CD4-positive, alpha-beta T cell treated with Interferon gamma for 1 hour (primary cell): ENCODE results near the gene IMP4.

Experiments
- DNase-seq: peaks from one replicate; pipeline ENCODE4 v3.0.0-alpha.2; 2020

The IMP4 gene

DNA sequence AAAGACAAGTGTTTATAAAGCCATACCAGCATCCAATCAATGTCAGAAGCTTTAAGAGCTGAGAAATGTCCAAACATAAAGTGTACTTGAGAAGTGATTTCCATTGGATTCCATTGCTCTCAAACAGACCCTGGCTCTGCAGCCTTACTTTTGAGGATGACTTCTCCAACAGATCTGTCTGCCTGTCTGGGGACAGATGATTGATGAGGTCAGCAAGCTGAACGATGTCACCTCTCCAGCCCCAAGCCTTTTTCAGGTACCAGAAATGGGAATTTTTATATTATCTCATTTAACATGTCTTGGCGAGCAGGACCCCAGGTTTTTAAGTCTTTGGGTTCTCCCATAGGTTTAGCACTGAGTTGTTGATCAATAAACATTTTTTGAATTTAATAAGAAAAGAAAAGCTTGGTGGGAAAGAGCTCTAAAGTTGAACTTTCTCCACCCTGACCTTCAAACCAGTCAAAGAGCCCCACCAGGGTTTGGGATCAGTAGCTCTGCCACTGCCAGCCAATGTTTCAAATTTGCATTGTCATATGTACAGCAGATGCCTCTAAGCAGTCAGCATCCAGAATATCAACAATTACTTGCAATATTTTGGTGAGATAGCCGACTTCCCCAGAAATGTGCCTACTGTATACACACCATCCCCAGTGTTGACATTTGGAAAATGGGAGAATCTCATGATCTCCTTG is 35.7 kb downstream of the IMP4 start:
- no peak for DNase-seq

DNA sequence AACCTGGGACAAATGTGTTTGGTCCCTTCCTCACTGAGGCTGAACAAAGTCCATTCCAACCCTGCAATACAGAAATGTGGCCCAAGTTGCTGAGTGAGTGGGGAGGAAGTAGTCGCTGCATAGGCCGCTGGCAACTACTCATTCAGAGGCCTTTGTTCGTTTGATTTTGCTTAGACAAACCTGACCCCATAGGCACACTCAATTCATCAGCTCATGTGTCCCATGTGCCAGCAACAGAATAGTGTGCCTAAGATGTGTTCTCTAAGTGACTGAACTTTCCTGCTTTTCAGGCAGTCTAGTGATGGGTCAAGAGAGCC is 36.2 kb downstream of the IMP4 start:
- no peak for DNase-seq

DNA sequence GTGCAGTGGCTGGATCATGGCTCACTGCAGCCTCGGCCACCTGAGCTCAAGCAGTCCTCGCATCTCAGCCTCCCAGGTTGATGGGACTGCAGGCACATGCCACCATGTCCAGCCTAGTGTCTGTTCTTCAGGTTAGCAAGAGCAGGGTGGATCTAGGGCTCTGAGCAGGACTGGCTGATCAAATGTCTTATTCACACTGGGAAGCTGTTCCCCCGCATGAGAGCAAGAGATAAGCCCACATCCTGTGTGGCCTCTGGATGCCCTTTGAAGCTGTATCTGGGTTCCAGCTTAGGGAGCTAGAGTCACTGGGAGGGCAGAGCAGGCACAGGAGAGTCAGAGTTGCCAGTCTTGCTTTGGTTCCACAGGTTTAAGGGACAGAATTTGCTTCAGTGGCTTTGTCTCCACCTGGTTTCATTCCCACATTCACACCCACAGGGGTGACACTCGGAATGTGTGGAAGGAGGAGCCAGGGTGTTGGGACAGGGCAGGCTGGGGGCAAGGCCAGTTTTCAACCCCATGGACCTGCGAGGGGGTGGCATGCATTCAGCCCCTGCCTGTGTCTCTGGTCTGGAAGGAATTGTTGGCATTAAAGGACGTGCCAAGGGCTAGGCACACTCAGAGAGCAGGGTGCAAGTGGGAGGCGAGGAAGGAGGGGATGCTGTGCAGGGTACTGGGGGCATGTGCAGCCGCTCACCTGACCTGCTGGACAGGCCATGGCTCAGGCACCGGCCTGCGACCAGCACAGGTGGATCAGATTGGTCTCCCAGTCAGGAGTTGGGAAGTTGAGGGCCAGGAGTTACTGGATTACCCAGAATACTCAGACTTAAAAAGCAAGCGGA is 37.6 kb downstream of the IMP4 start:
- no peak for DNase-seq

DNA sequence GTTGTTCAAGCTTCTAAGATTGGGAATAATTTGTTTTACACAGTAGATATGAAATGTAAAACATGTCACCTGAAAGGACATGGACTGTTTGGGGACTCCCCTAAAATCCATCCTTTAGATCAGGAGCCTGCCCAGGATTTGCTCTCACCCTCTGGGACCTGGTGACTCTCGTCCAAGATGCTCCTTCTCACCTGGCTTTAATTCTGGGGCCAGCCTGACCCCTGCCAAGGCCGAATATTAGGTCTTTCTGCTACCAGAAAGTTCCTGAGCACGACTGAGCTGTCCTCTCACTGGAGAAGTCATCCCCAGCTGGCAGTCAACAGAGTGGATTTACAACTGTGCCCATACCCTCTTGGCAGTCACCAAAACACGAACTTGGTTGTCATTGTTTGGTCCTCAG is 38.4 kb downstream of the IMP4 start:
- no peak for DNase-seq

DNA sequence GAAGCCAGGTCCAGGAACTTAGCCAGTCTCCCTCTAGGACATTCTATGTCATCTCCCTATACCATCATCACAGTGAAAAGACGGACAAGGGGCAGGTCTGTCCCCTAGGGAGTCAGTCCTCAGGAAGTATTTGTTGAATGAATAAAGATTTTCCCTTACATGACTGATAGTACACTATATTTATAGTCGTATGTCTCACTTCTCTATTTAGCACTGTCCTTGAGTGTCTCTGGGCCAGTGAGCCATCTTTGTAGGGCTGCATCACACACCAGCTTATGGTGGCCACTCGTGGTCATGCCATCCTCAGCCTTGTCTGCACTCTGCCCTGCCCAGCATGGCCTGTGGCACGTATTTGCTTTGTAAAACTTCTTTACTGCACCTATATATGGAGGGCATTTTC is 38.9 kb downstream of the IMP4 start:
- no peak for DNase-seq

DNA sequence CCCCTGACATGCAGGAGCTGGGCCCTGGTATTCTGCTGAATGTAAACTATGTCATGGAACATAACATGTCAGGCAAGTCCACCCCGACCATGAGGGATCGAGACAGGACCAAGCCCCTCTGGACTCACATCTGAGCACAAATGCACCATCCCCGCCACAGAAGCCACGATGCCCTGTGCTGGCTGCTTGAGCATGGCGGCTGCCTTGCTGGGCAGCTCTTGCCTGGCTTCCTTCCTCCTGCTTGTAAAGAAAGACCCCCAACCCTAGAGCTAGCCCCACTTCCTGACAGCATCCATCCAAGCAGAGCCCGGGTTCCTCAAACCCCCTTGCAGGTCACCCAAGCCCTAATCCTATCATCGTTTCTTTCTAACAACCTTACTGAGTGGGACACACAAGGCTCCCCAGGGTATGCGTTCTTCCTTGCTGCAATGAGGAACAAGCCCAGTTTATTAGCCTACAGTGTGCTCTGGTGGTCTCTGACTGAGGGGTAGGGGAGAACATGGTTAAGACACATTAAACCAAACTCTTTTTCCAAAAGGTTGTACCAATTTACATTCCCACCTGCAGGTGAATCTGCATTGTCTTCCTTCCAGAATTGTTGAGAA is 39.7 kb downstream of the IMP4 start:
- DNase-seq = no peak

DNA sequence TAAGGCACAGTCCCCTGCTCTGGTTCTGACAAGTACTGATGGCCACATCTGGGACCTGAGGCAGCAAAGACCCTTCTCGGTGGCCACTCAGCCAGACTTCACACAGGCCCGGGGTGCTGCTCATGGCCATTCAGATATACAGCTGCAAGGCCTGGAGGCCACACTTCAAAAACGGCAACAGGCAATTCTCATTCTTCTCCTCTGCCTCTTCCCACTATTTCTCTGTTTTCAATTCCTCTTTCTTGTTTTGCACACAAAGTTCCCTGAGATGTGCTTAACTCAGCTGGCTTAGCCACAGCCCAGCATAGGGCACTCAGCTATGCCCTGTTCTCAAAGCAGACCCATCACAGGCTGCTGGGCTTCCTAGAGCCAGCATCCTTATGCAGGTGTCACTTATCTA is 43.0 kb downstream of the IMP4 start:
- DNase-seq = no peak

DNA sequence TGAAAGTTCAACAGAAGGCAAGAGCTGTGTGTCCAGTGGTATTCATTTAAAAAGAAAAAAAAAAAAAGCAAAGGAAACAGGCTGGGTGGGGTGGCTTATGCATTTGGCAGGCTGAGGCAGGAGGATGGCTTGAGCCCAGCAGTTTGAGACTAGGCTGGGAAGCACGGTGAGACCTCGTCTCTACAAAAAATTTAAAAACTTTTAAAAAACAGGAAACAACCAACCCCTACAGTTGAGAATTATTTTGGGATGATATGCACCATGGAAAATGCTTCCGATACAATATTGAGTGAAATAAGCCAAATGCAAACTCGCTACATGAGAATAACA is 44.3 kb downstream of the IMP4 start:
- no peak for DNase-seq

DNA sequence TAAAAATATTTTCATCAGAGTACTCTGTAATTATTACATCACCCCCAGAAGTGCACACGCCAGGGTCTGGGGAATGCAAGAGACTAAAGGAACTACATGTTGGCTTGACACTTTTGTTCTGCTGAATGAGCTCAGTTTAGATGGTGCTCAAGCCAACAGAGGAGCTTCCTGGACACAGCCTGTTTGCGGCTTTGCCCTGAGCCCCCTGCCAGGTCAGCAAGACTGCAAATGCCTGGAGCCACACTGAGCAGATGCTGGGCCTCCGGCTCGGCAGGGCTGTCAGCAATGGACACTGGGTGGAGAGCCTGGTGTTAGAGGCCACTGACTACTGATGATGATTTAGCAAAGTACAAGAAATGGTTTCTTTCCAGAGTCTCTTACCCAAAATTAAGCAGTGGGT is 45.1 kb downstream of the IMP4 start:
- DNase-seq = no peak

DNA sequence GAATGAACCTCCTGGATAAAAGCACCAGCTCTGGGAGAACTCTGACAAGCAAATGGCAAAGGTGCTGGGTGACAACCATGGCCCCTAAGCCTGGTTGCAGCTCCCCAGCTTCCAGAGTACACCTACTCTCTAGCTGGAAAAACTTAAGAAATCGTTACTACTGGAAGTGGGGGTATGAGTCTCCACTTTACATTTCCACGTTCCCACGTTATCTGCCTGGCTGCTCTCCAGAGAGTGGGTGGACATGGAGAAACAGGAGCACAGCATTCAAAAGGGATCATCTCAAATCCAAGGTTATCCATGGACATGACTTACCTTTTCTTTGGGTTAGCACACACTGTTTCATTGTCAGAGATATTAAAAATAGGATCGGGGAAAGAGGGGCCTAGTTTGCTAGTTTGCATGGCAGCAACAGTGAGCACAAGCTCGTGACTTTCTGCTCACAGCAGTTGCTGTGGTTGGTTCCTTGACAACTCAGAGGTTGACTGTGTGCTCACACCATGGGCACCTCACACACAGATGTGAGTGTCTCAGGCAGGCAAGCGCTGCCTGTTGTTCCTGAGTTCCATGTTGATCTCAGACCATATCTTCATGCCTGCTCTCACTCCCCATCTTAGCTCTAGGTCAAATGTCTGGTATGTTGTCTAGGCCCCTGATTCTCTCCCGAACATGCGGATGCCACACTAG is 45.7 kb downstream of the IMP4 start:
- no peak for DNase-seq

DNA sequence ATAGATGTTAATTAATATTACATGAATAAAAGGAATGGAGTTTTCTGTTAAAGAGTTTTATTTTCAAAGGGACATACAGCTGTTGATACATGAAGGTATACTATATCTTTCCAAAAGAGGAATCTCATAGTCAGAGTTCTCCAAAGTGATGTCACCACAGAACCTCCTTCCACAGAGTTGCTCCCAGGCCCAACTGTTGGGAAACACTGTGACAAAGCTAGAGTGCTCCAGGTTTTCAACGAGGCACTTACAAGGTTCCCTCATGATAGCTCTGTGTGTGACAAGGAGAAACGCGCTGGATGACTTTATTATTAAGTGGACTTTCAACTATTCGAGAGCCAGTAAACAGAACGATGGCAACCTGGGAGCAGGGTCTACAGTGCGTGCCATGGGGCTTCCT is 46.7 kb downstream of the IMP4 start:
- no peak for DNase-seq

DNA sequence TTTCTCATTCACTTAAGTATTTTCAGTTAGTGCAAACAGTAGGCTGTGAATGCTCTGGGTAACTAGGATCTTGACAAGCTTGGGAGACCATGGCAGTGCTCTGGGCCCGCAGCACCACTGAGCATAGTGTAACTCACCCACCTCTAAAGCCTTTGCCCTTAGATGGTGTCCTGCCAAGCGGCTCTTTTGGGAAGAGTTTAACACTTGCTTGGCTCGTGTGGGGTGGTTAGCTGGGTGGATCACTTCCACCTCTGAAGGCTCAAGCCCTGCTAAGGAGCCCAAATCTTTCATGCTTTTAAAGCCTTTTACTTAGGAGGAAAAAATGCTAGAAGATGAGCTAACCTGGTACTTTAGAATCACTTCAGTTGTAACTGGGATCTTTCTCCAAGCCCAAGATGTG is 47.1 kb downstream of the IMP4 start:
- no peak for DNase-seq

DNA sequence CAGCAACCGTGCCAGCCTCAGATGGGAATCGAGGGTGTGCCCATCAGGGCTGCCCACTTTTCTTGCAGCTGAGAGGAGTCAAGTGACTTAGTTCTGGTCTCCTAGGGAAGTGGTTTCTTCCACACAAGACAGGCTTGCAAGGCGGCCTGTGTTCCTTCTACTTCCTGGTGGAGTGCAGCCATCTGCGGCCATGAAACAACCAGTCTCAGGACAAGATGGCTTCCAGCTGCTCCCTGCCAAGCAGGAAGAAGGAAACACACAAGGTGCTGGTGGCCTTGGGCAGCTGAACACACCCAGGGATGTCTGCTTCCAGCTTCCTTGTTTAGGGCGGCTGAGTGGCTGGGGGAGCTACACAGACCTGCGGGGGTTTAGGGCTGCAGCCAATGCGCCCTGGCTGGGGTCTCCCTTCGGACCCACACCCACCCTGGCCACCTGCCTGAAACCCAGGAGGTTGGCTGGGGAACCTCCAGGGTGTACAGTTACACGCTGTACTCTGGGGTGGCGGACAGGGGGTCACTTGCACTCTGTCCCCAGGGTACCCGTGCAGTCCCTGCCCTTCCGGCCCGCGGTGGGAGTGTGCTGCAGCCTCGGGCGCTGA is 47.9 kb downstream of the IMP4 start:
- no peak for DNase-seq

DNA sequence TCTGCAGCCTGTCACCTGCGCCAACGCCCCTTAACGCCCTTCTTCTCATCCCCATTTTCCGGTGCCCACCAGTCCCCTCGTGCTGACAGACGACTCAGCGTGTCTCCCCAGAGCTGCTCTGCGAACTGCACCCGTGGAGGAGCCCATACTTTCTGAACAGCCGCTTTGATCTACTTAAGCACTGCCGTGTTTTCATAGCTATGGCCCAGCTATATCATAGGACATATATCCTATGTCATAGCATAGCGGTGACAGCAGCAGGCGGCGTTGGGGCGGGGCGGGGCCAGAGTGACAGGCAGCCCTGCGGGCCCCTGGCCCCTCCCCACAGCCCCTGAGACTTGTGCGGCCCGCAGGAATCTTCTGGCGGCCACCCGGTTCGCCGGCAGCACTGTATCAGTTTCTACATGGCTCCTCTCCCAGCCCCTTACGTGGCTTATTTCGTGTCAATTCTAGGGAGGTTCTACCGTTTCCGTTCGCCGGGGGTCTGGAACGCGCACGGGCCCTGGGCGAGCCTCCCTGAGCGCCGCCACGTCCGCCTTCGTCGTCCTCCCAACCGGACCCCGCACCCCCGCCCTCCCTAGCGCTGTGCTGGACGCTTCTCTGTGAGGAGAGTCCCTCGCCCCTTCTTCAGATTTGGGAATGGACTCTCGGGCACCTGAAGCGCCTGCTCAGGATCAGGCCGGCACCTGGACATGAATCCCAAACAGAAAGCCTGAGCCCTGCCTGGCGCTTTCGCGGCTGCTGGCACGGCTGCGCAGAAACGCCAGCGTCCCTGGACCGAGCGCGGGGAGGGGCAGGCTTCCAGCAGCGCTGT is 48.6 kb downstream of the IMP4 start:
- peak; percentile 57 for DNase-seq

DNA sequence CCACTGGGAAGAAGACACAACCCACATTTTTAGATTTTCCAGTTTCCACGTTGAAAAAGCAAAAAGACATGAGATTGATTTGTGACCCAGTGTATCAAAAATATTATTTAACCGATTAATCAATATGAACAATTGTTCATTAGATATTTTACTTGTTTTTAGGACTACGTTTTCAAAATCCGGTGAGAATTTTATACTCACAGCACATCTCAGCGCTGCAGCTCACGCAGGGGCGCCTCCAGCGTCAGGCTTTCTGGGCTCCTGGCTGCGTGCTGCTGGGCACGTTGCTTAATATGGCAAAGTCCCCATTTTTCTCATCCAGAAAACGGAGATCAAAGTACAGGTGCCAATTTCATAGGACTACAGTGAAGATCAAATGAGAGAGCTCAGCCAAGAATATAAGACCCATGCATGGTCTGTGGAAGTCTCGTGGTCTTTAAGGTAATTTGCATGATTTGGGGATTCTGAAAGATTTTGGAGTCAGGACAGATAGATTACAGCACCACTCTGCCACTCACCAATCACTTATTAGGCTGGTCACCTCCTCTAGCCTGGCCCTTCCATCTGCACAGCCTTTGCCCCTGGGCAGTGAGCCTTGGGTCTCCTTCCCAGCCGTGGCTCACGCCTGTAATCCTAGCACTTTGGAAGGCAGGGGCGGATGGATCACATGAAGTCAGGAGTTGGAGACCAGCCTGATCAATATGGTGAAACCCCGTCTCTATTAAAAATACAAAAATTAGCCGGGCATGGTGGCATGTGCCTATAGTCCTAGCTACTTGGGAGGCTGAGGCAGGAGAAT is 49.4 kb downstream of the IMP4 start:
- DNase-seq = no peak

DNA sequence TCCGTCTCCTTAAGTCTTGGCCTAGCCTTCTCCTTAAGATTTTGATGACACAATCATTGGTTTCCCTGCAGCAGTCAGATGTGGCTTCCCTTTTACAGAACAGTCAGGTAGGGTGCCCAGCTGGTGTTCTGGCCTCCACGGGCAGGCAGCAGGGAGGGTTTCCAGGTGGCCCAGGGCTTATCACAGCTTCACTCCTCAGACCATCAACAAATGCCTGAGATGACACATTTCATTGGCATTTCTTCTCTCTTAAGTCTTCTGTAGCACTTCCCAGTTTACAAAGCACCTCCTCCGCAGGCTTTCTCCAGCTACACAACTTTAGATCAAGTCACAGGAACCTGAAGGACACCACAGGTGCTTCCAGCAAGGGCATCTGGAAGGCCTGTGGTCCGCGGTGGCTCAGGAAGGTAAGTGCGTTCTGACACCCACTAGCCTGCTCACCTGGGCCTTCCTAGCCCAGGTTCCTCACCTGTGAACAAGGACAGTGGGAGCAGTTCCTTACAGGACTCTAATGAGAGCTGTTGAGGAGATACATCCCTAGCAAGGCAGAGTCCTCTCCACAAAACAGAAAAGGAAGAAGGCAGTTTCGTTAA is 50.7 kb downstream of the IMP4 start:
- no peak for DNase-seq
